Astrocyte of the spinal cord (primary cell): ENCODE data around the gene C1orf56.

Source experiments
- DNase-seq: peaks from one replicate; pipeline ENCODE4 v3.0.0; 2011; ENCODE audit warnings: low read depth, low spot score
- H3K4me3 ChIP-seq: 2 replicates; pipeline ENCODE4 v1.5.1; 2011; ENCODE audit warnings: low read depth, mild to moderate bottlenecking, low read length, moderate library complexity
- in situ Hi-C: cut with HindIII; loops from 2 replicates; pipeline ENCODE4 v1.10.0; 2017; ENCODE audit warnings: low sequenced_read_pairs
- TF ChIP-seq, protein P1 (sequence below): IDR thresholded peaks from 2 replicates; pipeline ENCODE4 v1.5.1; 2012; ENCODE audit warnings: low read depth, mild to moderate bottlenecking, low read length, inconsistent platforms

Gene C1orf56

DNA sequence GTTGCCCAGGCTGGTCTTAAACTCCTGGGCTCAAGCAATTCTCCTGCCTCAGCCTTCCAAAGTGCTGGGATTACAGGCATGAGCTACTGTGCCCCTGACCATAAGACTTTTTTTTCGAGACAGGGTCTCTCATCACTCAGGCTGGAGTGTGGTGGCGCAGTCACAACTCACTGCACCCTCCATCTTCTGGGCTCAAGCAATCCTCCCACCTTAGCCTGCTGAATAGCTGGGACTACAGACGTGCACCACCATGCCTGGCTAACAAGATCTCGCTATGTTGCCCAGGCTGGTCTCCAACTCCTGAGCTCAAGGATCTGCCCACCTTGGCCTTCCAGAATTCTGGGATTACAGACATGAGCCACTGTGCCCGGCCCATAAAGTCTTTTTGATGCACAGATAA lies 1.9 kb downstream of the C1orf56 start:
- no peak for DNase-seq

DNA sequence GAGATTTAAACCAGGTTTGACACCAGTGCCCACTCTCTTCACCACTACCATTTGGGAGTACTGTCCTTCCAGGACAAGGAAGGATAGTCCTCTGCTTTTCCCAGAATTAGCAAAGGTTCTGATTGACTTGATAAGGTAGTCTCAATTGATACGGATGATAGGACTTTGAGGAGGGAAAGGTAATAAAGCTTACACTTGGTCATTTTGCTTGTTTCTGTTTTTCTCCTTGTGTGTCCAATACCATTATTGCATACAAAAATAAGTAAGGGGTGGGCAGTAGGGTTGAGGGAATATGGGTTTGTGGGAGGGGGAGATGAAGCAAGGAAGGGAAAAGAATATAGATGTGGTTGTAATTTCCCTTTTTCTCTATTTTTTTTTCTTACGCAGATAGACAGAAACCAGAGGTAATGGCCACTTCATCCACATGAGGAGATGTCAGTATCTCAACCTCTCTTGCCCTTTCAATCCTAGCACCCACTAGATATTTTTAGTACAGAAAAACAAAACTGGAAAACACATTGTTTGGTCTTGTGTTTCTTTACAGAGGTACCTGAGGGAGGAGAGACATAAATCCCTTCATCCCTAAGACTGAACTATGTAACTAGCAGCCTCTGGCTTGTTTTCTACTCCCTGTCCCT lies 2.6 kb downstream of the C1orf56 start:
- TF ChIP-seq, protein P1, sequence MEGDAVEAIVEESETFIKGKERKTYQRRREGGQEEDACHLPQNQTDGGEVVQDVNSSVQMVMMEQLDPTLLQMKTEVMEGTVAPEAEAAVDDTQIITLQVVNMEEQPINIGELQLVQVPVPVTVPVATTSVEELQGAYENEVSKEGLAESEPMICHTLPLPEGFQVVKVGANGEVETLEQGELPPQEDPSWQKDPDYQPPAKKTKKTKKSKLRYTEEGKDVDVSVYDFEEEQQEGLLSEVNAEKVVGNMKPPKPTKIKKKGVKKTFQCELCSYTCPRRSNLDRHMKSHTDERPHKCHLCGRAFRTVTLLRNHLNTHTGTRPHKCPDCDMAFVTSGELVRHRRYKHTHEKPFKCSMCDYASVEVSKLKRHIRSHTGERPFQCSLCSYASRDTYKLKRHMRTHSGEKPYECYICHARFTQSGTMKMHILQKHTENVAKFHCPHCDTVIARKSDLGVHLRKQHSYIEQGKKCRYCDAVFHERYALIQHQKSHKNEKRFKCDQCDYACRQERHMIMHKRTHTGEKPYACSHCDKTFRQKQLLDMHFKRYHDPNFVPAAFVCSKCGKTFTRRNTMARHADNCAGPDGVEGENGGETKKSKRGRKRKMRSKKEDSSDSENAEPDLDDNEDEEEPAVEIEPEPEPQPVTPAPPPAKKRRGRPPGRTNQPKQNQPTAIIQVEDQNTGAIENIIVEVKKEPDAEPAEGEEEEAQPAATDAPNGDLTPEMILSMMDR: no peak
- in situ Hi-C loops: no loop called here
- no peak overlapping the region for H3K4me3 ChIP-seq
- no peak for DNase-seq

More for the DNA sequence above, 1.9 kb downstream of the C1orf56 start:
- H3K4me3 ChIP-seq: no peak overlapping the region
- in situ Hi-C loops: no loop called here
- TF ChIP-seq, protein P1: no peak

DNA sequence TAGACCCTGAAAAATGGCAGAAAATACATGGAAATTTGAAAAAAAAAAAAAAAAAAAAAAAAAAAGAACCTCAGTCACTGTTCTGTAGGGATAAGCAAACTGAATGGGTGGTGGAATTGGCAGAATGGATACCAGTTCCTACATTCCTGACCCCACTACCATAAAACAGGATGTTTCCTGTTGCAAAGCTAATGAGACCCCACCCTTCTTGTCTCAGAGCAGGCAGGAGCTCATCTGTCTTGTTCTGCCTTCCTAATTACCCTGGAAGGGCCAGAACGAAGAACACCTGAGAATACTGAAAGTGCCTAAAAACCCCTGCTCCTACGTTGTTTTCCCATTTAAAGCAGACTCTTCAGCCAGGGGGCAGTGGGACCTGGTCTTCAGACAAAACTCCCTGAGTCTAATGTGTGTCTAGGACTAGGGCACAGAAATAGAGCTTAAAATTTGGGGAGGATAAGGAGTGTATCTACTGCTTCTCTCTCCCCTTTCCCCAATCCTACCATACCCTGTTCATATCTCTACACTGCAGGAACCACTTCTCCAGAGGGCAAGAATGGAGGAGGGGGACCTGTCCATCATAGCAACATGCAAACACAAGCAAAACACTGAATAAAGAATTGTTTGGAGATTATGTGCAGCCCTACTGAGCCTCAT lies 3.9 kb downstream of the C1orf56 start:
- TF ChIP-seq, protein P1: no peak
- H3K4me3 ChIP-seq: no peak overlapping the region
- no peak for DNase-seq
- in situ Hi-C loops: no loop called here

DNA sequence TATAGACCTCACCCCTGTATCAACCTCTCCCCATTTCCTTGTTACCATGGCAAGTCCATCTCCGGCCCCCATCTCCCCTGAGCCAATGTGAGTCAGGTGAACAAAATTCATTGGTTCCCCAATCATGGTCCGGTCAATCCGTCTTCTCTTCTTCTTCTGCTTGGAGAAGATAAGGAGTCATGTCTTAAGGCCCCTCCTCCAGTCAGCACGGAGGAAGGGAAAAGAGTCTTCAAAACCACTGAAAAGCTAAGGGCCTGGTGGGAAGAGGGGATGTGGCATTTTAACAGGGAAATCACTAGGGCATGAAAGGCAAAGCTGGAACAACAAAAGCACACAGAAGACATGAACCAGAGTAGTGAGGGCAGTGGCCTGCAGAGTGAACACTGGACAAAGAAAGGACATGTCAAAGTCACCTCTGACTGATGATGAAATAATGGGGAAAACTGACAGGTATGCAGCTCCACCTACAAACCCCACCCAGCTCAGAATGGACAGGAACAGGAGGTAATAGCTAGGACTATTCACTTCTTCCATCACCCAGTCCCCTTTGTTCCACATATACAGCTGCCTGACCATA lies 7.5 kb downstream of the C1orf56 start:
- TF ChIP-seq, protein P1: no peak
- no peak overlapping the region for H3K4me3 ChIP-seq
- no peak for DNase-seq
- in situ Hi-C loops: no loop called here

DNA sequence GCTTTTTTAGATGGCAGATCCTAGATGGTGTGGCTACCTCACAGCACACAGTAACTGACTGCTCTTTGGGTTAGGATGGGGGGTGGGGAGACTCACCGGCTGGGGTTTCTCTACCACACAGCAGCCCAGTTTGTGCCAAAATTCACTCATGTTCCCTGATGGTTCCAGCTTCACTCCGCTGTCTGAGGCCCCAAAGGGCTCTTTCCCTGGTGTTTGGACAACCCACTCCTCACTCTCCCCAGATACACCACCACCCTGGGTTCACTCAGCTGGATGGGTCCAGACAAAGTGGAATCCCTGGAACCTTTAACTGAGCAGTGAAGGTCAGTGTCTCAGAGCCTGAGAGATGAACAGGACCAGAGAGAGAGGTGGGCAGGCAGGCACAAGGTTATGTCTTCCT lies 8.0 kb downstream of the C1orf56 start:
- TF ChIP-seq, protein P1: no peak
- in situ Hi-C loops: no loop called here
- no peak overlapping the region for H3K4me3 ChIP-seq
- no peak for DNase-seq

DNA sequence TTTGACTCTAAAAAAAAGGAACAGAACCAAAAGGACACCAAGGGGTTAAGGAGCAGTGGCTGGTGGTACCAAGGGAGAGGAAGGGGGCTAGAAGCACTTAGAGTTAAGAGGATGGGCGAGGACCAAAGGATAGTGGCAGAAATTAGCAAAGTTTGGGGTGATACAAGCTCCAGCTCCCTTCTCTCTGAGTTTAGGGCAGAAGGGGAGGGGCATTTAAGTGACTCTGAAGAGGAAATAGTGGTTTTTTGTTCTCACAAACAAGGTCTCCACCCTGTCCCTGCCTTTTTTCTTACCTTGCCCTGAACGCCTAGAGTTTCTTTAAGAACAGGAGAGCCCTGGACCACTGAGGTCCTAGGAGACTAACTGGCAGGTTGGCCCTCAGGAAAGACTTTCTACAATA lies 8.6 kb downstream of the C1orf56 start:
- DNase-seq: no peak
- H3K4me3 ChIP-seq: no peak overlapping the region
- in situ Hi-C loops: no loop called here
- TF ChIP-seq, protein P1: no peak
